Measurements from ENCODE around the gene CDV3.

CDV3 gene

GRCh38 chr3:133598405-133598804, 24.9 kb downstream of the CDV3 start:
- H3K4me3 ChIP-seq (ENCODE audit: severe bottlenecking): no peak overlapping the region
- no peak for TF ChIP-seq CTCF (IDR thresholded peaks at IDR 0.05; ENCODE audit: poor library complexity, severe bottlenecking)
- H3K9me3 ChIP-seq (ENCODE audit: severe bottlenecking): no peaks in the 10 kb centered on the region
- DNase-seq (ENCODE audit: low spot score) (no peak), ATAC-seq (ENCODE audit: low read depth) (no peak)
- H3K36me3 ChIP-seq (ENCODE audit: low read depth): peaks cover 33% of the 10 kb centered on the region
- H3K4me1 ChIP-seq (ENCODE audit: insufficient read depth, poor library complexity, severe bottlenecking): peaks cover 9% of the 10 kb centered on the region
- H3K27ac ChIP-seq (ENCODE audit: poor library complexity, severe bottlenecking): no peak overlapping the region
- no peaks in the 10 kb centered on the region for H3K27me3 ChIP-seq (ENCODE audit: insufficient read depth, poor library complexity, severe bottlenecking)

- Histone ChIP-seq H3K4me3 (ENCODE audit: severe bottlenecking) (no peak overlapping the region), H3K27ac (ENCODE audit: poor library complexity, severe bottlenecking) (no peak overlapping the region), H3K9me3 (ENCODE audit: severe bottlenecking) (no peaks in the 10 kb centered on the region), H3K4me1 (ENCODE audit: insufficient read depth, poor library complexity, severe bottlenecking) (peaks cover 9% of the 10 kb centered on the region), H3K36me3 (ENCODE audit: low read depth) (peaks cover 42% of the 10 kb centered on the region), H3K27me3 (ENCODE audit: insufficient read depth, poor library complexity, severe bottlenecking) (no peaks in the 10 kb centered on the region)
- no peak for TF ChIP-seq CTCF (IDR thresholded peaks at IDR 0.05; ENCODE audit: poor library complexity, severe bottlenecking)
- DNase-seq (ENCODE audit: low spot score) (no peak), ATAC-seq (ENCODE audit: low read depth) (no peak)
These were observed 25.8 kb downstream of the CDV3 start for GRCh38 chr3:133599280-133599679.

- ATAC-seq (ENCODE audit: low read depth): no peak
These were observed 27.1 kb downstream of the CDV3 start for GRCh38 chr3:133600572-133601081.

GRCh38 chr3:133606342-133606741, 32.9 kb downstream of the CDV3 start:
- no peaks in the 10 kb centered on the region for H3K9me3 ChIP-seq (ENCODE audit: severe bottlenecking)
- H3K27ac ChIP-seq (ENCODE audit: poor library complexity, severe bottlenecking): no peak overlapping the region
- no peaks in the 10 kb centered on the region for H3K4me1 ChIP-seq (ENCODE audit: insufficient read depth, poor library complexity, severe bottlenecking)
- ATAC-seq (ENCODE audit: low read depth): no peak
- no peak overlapping the region for H3K4me3 ChIP-seq (ENCODE audit: severe bottlenecking)
- TF ChIP-seq CTCF (IDR thresholded peaks at IDR 0.05; ENCODE audit: poor library complexity, severe bottlenecking): no peak
- no peak for DNase-seq (ENCODE audit: low spot score)
- H3K27me3 ChIP-seq (ENCODE audit: insufficient read depth, poor library complexity, severe bottlenecking): no peaks in the 10 kb centered on the region
- peaks cover 86% of the 10 kb centered on the region for H3K36me3 ChIP-seq (ENCODE audit: low read depth)

More at GRCh38 chr3:133600572-133601081, 27.1 kb downstream of the CDV3 start:
- Histone ChIP-seq H3K4me1 (ENCODE audit: insufficient read depth, poor library complexity, severe bottlenecking) (peaks cover under 1% of the 10 kb centered on the region), H3K9me3 (ENCODE audit: severe bottlenecking) (no peaks in the 10 kb centered on the region), H3K27me3 (ENCODE audit: insufficient read depth, poor library complexity, severe bottlenecking) (no peaks in the 10 kb centered on the region), H3K36me3 (ENCODE audit: low read depth) (peaks cover 49% of the 10 kb centered on the region), H3K4me3 (ENCODE audit: severe bottlenecking) (no peak overlapping the region), H3K27ac (ENCODE audit: poor library complexity, severe bottlenecking) (no peak overlapping the region)
- DNase-seq (ENCODE audit: low spot score): no peak
- TF ChIP-seq CTCF (IDR thresholded peaks at IDR 0.05; ENCODE audit: poor library complexity, severe bottlenecking): no peak

- Histone ChIP-seq H3K27ac (ENCODE audit: poor library complexity, severe bottlenecking) (no peak overlapping the region), H3K9me3 (ENCODE audit: severe bottlenecking) (no peaks in the 10 kb centered on the region), H3K27me3 (ENCODE audit: insufficient read depth, poor library complexity, severe bottlenecking) (no peaks in the 10 kb centered on the region), H3K4me1 (ENCODE audit: insufficient read depth, poor library complexity, severe bottlenecking) (no peaks in the 10 kb centered on the region), H3K36me3 (ENCODE audit: low read depth) (peaks cover 85% of the 10 kb centered on the region), H3K4me3 (ENCODE audit: severe bottlenecking) (no peak overlapping the region)
- TF ChIP-seq CTCF (IDR thresholded peaks at IDR 0.05; ENCODE audit: poor library complexity, severe bottlenecking): no peak
- ATAC-seq (ENCODE audit: low read depth) (no peak), DNase-seq (ENCODE audit: low spot score) (no peak)
These were observed 33.4 kb downstream of the CDV3 start for GRCh38 chr3:133606902-133607301.

Data from RWPE2 (cell line).